ENCODE results near the gene AGL. TPM values are rescaled to one million over a fixed set of nuclear protein-coding genes. Genes with fewer than 3 reads are reported as not detected.
"Not testable (repeated sequence)": the region's sequence is repeated elsewhere in the genome, so short reads cannot be mapped to it uniquely, and the experiment has no call there.

The AGL gene
- total RNA-seq, 2 experiments from 2014 or later, result 12.6 to 13.2 TPM

DNA sequence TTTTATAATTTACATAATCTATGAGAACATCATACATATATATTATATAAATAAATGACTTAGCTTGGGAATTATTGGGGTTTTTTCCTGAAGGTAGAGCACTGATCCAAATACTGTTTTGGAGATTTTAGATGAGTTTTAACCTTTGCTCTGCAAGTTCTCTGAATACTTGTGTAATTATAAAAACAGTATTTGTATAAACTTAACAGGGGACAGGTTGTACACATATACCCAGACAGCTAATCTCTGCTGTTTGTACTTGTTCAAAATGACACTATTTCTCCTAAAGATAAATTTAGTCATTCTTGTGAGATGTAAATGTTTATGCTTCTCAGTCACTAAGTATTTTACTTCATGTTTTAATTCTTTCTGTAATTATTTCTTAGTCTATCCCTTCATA is 8.7 kb downstream of the AGL start:
- no peaks in the 10 kb centered on the region for H3K4me1 Mint-ChIP-seq
- peaks cover 19% of the 10 kb centered on the region for H3K36me3 Mint-ChIP-seq (ENCODE audit: low read depth)
- CTCF ChIA-PET, result no interaction called here

DNA sequence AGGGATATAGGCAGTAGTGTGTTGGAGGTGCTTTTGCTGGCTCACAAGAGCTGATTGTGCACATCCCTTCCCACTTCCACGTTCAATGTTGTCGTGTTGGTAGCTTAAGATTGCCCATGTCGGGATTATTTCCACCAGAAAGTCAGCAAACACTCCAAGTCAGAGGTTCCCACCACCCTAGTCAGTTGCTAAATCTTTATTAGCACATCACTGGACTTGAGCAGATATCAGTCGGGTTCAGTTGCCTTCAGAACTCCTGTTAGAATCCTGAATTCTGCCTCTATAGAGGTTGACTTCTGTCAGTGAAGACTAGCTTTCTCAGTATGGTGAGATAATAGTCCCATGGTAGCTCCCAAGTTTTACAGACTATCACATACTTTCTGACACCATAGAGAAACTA is 10.5 kb downstream of the AGL start:
- peaks cover 4% of the 10 kb centered on the region for H3K9me3 Mint-ChIP-seq
- ChIA-PET CTCF (no interaction called here), POLR2A (interaction anchor here (0.6 kb wide), 1 partner anchor 102 kb away, joined by 3 read pairs; no protein-coding TSS in a partner anchor)
- H3K27ac Mint-ChIP-seq, result no peak overlapping the region
- peaks cover 17% of the 10 kb centered on the region for H3K36me3 Mint-ChIP-seq (ENCODE audit: low read depth)
- no peaks in the 10 kb centered on the region for H3K27me3 Mint-ChIP-seq
- H3K4me1 Mint-ChIP-seq, result no peaks in the 10 kb centered on the region
- no peak overlapping the region for H3K4me3 Mint-ChIP-seq
- DNase-seq, result no peak

More for the DNA sequence above, 8.7 kb downstream of the AGL start:
- H3K4me3 Mint-ChIP-seq, result no peak overlapping the region
- DNase-seq, result no peak
- H3K27me3 Mint-ChIP-seq, result no peaks in the 10 kb centered on the region
- H3K27ac Mint-ChIP-seq, result no peak overlapping the region
- POLR2A ChIA-PET, result no interaction called here
- H3K9me3 Mint-ChIP-seq, result peaks cover 4% of the 10 kb centered on the region

DNA sequence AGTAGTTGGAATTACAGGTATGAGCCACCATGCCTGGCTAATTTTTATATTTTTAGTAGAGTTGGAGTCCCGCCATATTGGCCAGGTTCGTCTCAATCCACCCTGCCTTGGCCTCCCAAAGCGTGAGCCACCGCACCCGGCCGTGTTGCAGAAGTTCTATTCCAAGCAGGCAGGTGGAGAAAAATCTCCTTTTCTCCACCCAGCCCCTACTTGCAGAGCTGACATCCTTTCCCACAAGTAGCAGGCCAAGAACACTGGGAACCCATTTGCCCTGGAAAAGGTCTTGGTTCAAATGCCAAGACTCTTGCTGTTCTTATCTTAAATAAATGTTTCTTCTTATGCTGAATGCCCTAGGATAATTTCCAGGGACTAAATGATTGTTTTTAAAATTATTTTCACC is 17.5 kb downstream of the AGL start:
- no peak for DNase-seq
- Mint-ChIP-seq H3K4me3 (no peak overlapping the region), H3K36me3 (ENCODE audit: low read depth) (peaks cover 10% of the 10 kb centered on the region), H3K4me1 (no peaks in the 10 kb centered on the region), H3K27ac (no peak overlapping the region), H3K27me3 (no peaks in the 10 kb centered on the region), H3K9me3 (no peaks in the 10 kb centered on the region)
- ChIA-PET POLR2A (no interaction called here), CTCF (no interaction called here)

DNA sequence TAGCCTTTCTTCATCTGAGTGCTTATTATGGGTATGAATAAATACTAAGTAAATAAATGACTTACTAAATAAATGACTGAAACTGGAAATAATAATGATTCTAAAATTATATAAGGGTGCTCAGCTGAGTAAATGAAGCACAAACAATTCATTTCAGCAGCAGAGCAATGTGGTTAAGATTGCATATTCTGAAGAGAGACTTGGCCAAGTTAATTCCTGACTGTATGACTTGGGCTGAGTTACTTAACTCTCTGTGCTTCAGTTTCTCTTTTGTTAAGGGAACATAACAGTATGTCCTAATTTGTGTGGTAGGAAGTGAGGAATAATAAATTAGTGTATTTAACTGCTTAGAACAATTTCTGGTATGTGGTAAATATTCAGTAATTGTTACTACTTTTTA is 19.1 kb downstream of the AGL start:
- no peaks in the 10 kb centered on the region for H3K9me3 Mint-ChIP-seq
- CTCF ChIA-PET, result no interaction called here

DNA sequence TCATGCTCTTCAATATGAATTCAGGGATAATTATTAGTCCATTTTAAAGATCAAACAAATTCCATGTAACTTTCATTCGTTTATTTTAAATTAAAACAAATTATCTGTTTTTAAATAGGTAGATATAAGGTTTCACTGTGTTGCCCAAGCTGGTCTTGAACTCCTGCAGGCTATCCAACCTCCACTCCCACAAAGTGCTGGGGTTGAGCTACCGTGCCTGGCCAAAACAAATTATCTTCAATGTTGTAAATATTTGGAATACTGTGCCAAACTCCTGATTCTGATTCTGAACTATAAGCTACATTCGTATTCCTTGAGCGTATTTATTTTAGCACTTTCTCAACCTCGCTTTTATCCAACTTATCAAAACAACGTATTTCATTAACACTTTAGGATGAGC is 19.6 kb downstream of the AGL start:
- CTCF ChIA-PET, result no interaction called here

More for the DNA sequence above, 19.1 kb downstream of the AGL start:
- Mint-ChIP-seq H3K4me3 (no peak overlapping the region), H3K27ac (no peak overlapping the region), H3K36me3 (ENCODE audit: low read depth) (peaks cover 5% of the 10 kb centered on the region), H3K27me3 (no peaks in the 10 kb centered on the region), H3K4me1 (no peaks in the 10 kb centered on the region)
- no peak for DNase-seq
- POLR2A ChIA-PET, result no interaction called here

DNA sequence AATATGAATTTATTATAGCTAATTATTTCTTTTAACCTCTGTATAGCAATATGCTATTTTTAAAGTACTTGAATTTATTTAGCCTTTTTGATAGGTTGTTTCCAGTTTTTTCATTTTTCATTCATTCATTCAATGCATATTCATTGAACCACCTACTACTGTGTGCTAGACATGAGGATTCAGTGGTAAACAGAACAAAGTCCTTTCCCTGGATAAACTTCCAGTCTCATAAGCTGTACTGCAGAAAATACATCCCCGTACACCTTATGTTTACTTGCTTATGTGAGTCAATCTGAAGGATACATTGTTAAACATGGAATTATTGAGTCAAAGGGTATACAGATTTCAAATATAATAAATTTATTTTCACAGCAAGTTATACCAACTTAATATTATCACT is 21.9 kb downstream of the AGL start:
- Mint-ChIP-seq H3K27ac (no peak overlapping the region), H3K4me3 (no peak overlapping the region), H3K36me3 (ENCODE audit: low read depth) (peaks cover 3% of the 10 kb centered on the region), H3K4me1 (no peaks in the 10 kb centered on the region), H3K9me3 (no peaks in the 10 kb centered on the region), H3K27me3 (no peaks in the 10 kb centered on the region)
- CTCF ChIA-PET, result no interaction called here
- no peak for DNase-seq
- POLR2A ChIA-PET, result no interaction called here

More for the DNA sequence above, 19.6 kb downstream of the AGL start:
- no peak overlapping the region for H3K4me3 Mint-ChIP-seq
- no peak overlapping the region for H3K27ac Mint-ChIP-seq
- H3K9me3 Mint-ChIP-seq, result no peaks in the 10 kb centered on the region
- H3K36me3 Mint-ChIP-seq (ENCODE audit: low read depth), result peaks cover 3% of the 10 kb centered on the region
- no peak for DNase-seq
- POLR2A ChIA-PET, result no interaction called here
- H3K4me1 Mint-ChIP-seq, result no peaks in the 10 kb centered on the region
- H3K27me3 Mint-ChIP-seq, result no peaks in the 10 kb centered on the region

DNA sequence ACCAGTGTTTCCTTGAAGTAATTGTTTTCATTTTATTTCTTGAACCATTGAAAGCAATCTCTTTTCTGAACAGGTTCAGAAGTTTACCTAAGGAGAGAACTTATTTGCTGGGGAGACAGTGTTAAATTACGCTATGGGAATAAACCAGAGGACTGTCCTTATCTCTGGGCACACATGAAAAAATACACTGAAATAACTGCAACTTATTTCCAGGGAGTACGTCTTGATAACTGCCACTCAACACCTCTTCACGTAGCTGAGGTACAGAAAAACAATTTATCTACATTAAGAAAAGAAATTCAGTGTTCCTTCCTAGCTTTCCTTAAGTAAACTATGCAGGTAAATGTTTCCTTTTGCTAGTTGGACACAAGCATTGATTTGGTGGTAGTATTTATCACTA is 27.4 kb downstream of the AGL start:
- no peak for DNase-seq
- H3K27ac Mint-ChIP-seq, result no peak overlapping the region
- no peaks in the 10 kb centered on the region for H3K4me1 Mint-ChIP-seq
- no peak overlapping the region for H3K4me3 Mint-ChIP-seq
- no peaks in the 10 kb centered on the region for H3K9me3 Mint-ChIP-seq
- H3K27me3 Mint-ChIP-seq, result no peaks in the 10 kb centered on the region
- peaks cover 7% of the 10 kb centered on the region for H3K36me3 Mint-ChIP-seq (ENCODE audit: low read depth)
- CTCF ChIA-PET, result no interaction called here
- POLR2A ChIA-PET, result no interaction called here

DNA sequence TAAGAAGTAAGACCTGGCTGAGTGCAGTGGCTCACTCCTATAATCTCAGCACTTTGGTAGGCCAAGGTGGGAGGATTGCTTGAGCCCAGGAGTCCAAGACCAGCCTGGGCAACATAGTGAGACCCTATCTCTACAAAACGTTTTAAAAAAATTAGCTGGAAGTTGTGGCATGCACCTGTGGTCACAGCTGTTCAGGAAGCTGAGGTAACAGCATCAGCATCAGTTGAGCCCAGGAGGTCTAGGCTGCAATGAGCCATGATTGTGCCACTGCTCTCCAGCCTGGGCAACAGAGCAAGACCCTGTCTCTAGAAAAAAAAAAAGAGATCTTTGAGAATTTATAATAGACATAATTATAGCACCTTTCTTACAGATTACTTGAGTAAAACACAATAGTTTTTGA is 36.0 kb downstream of the AGL start:
- no peaks in the 10 kb centered on the region for H3K27me3 Mint-ChIP-seq
- ChIA-PET POLR2A (no interaction called here), CTCF (interaction anchor here (0.7 to 1.2 kb wide), 2 partner anchors 37 to 1347 kb away, joined by 3 read pairs; no protein-coding TSS in a partner anchor)
- H3K36me3 Mint-ChIP-seq (ENCODE audit: low read depth), result peaks cover 18% of the 10 kb centered on the region
- DNase-seq, result no peak
- H3K27ac Mint-ChIP-seq, result no peak overlapping the region
- H3K4me1 Mint-ChIP-seq, result peaks cover 3% of the 10 kb centered on the region
- no peaks in the 10 kb centered on the region for H3K9me3 Mint-ChIP-seq
- no peak overlapping the region for H3K4me3 Mint-ChIP-seq

DNA sequence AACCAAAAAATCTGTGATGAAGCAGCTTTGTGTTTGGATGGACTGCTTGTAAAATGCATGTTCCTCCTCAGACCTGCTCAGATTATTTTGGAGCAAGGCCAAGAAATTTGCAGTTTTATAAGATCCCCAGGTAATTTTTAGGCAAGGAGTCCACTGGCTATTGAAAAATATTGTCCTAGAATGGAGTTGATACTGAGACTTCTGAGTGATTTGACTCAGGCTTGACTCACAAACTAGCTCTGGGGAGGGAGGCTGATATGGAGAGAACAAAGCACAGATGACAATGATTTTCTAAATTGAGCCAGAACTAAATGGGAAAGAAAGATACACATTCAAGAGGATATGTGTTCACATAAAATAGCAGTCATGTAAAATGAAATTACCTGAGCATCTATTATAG is 36.7 kb downstream of the AGL start:
- ChIA-PET POLR2A (no interaction called here), CTCF (interaction anchor here (0.7 kb wide), 1 partner anchor 1346 kb away, joined by 3 read pairs; no protein-coding TSS in a partner anchor)
- Mint-ChIP-seq H3K4me1 (peaks cover 3% of the 10 kb centered on the region), H3K27ac (no peak overlapping the region), H3K36me3 (ENCODE audit: low read depth) (peaks cover 18% of the 10 kb centered on the region), H3K9me3 (no peaks in the 10 kb centered on the region), H3K27me3 (no peaks in the 10 kb centered on the region), H3K4me3 (no peak overlapping the region)
- DNase-seq, result no peak

DNA sequence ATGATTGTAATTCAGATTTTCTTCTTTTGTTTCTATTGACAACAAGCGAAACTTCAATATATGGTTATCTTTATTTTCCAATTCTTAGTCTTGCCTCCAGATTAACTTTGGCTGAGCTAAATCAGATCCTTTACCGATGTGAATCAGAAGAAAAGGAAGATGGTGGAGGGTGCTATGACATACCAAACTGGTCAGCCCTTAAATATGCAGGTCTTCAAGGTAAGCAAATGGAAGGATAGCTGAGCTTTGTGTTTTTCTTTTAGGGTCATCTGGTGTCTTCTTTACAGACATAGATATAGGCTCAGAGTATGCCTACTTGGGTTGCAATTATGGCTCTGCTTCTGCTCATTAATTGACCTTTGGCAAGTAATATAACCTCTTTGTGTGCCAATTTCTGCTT is 37.7 kb downstream of the AGL start:
- Mint-ChIP-seq H3K27ac (no peak overlapping the region), H3K4me3 (no peak overlapping the region), H3K36me3 (ENCODE audit: low read depth) (peaks cover 16% of the 10 kb centered on the region), H3K27me3 (no peaks in the 10 kb centered on the region), H3K9me3 (no peaks in the 10 kb centered on the region), H3K4me1 (peaks cover 3% of the 10 kb centered on the region)
- CTCF ChIA-PET, result no interaction called here
- no peak for DNase-seq
- POLR2A ChIA-PET, result no interaction called here

DNA sequence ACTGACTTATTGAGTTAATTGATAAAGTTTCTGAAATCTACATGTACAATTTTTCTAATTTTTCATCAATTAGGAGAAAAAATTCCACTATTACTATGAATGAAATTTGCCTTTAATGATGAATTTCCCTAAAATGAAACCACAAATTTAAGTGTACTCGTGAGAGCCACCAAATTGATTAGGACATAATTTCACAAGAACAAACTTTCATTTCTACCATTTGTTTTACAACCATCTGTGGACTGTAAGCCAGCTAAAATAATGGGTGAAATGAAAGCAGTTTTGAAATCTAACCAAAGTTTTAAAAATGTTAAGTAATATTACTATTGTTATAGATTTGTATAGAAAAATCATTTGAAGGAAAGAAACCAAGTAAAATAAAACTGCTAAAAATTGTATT is 41.8 kb downstream of the AGL start:
- Mint-ChIP-seq H3K9me3 (no peaks in the 10 kb centered on the region), H3K27ac (no peak overlapping the region), H3K4me1 (no peaks in the 10 kb centered on the region), H3K27me3 (no peaks in the 10 kb centered on the region), H3K4me3 (no peak overlapping the region), H3K36me3 (ENCODE audit: low read depth) (peaks cover 17% of the 10 kb centered on the region)
- DNase-seq, result no peak
- ChIA-PET CTCF (no interaction called here), POLR2A (no interaction called here)

DNA sequence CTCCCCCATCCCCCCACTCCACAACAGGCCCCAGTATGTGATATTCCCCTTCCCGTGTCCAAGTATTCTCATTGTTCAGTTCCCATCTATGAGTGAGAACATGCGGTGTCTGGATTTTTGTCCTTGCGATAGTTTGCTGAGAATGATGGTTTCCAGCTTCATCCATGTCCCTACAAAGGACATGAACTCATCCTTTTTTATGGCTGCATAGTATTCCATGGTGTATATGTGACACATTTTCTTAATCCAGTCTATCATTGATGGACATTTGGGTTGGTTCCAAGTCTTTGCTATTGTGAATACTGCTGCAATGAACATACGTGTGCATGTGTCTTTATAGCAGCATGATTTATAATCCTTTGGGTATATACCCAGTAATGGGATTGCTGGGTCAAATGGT is 53.1 kb downstream of the AGL start:
- H3K9me3 Mint-ChIP-seq, H3K27me3 Mint-ChIP-seq, DNase-seq, H3K27ac Mint-ChIP-seq, H3K4me1 Mint-ChIP-seq, CTCF ChIA-PET, H3K4me3 Mint-ChIP-seq, POLR2A ChIA-PET: not testable (repeated sequence)
- peaks cover 29% of the 10 kb centered on the region for H3K36me3 Mint-ChIP-seq (ENCODE audit: low read depth)

DNA sequence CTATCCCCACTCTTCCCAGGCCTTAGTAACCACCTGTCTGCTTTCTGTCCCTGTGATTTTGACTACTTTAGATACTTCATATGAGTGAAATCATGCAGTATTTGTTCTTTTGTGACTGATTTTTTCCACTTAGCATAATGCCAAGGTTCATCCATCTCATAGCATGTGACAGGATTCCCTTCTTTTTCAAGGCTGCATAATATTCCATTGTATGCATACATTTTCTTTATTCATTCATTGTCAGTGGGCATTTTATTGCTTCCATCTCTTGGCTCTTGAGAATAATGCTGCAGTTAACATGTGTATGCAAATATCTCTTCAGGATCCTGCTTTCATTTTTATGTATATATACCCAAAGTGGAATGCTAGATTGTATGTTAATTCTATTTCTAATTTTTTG is 56.4 kb downstream of the AGL start:
- no peaks in the 10 kb centered on the region for H3K27me3 Mint-ChIP-seq
- peaks cover 28% of the 10 kb centered on the region for H3K36me3 Mint-ChIP-seq (ENCODE audit: low read depth)
- peaks cover 6% of the 10 kb centered on the region for H3K4me1 Mint-ChIP-seq
- H3K4me3 Mint-ChIP-seq, result no peak overlapping the region
- peaks cover 8% of the 10 kb centered on the region for H3K9me3 Mint-ChIP-seq
- H3K27ac Mint-ChIP-seq, result no peak overlapping the region
- DNase-seq, result no peak
- ChIA-PET CTCF (no interaction called here), POLR2A (no interaction called here)

DNA sequence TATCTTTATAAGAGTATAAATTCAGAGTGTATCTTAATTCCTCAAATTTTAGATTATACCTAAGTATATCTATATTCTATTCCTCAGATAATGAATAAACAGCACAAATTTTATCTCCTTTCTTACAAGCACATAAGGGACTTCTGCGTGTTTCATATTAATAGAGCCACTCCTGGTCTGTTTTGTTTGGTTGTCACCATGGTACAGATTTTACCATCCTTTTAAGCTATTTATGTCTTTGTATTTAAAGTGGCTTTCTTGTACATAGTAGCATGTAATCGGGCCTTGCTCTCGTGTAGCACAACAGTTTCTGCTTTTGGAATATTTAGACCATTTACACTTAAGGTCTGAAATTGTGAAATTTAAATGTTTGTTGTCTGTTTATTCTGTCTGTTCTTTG is 67.1 kb downstream of the AGL start:
- Mint-ChIP-seq H3K4me3 (no peak overlapping the region), H3K4me1 (peaks cover 7% of the 10 kb centered on the region), H3K9me3 (no peaks in the 10 kb centered on the region), H3K27me3 (no peaks in the 10 kb centered on the region), H3K36me3 (ENCODE audit: low read depth) (peaks cover 10% of the 10 kb centered on the region), H3K27ac (no peak overlapping the region)
- ChIA-PET CTCF (no interaction called here), POLR2A (no interaction called here)
- DNase-seq, result no peak

DNA sequence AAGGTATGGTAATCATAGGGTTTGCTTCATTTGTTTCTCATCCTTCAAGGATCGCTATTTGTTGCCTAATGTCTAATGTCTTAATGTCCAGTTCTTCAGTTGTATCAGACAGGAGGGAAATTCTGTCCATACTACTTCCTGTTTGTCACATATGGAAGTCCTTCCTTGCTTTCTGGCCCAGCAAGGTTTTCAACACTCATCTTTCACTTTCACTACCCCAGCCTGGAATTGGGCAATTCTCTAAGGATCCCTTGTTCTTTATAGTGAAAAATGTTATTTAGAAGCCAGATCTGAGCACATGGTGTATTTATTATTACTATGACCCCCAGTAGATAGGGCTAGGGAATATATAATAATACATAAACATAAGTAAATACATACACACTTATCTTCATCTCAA is 69.1 kb downstream of the AGL start:
- Mint-ChIP-seq H3K27me3 (no peaks in the 10 kb centered on the region), H3K4me1 (peaks cover 7% of the 10 kb centered on the region), H3K4me3 (no peak overlapping the region), H3K36me3 (ENCODE audit: low read depth) (peaks cover 10% of the 10 kb centered on the region), H3K9me3 (no peaks in the 10 kb centered on the region), H3K27ac (no peak overlapping the region)
- POLR2A ChIA-PET, result no interaction called here
- DNase-seq, result no peak
- CTCF ChIA-PET, result no interaction called here

All from activated CD4-positive, alpha-beta T cell treated with anti-CD3 and anti-CD28 coated beads, Interleukin-2, amount 10 ng/mL, durations not matched to agents 7 days and 5 days (primary cell).